Esophagus muscularis mucosa (tissue), 3 donors: Measurements from ENCODE around the gene OGN.

Experiments used
- CTCF ChIP-seq, 3 experiments: fragments of 200-600 bp in 2 of 3; fragments of 450-650 bp in 1 of 3; sonication (generic) in 2 of 3; IDR thresholded peaks; one replicate each; pipeline ENCODE4 v1.5.1; 2017 to 2019; ENCODE audit warnings: antibody characterized with exemption in 3 of 3, mild to moderate bottlenecking in 2 of 3, moderate library complexity in 1 of 3
- POLR2AphosphoS5 ChIP-seq, 2 donors: sonication (generic); formaldehyde crosslinking; IDR thresholded peaks; one replicate each; pipeline ENCODE4 v1.6.1; 2017; ENCODE audit warnings: antibody characterized with exemption in 2 of 2

- no peak for TF ChIP-seq CTCF (IDR thresholded peaks at IDR 0.05)
- no peak for TF ChIP-seq POLR2AphosphoS5 (IDR thresholded peaks at IDR 0.05)
Measured at GRCh38 chr9:92385953-92386352, 18.4 kb downstream of the OGN start.
